Brain microvascular endothelial cell (primary cell): ENCODE data around the gene FNDC4.

Experiments
- DNase-seq: peaks from one replicate; pipeline ENCODE4 v3.0.0-alpha.2; 2020
- H3K27ac ChIP-seq: fragments of 250-450 bp; sonication (Bioruptor Pico); 2 replicates; pipeline ENCODE4 v1.5.1; 2020; ENCODE audit warnings: mild to moderate bottlenecking, moderate library complexity
- H3K27me3 ChIP-seq: fragments of 250-450 bp; sonication (Bioruptor Pico); replicated peaks from 2 replicates; pipeline ENCODE4 v1.5.1; 2020; ENCODE audit warnings: mild to moderate bottlenecking
- H3K36me3 ChIP-seq: fragments of 250-450 bp; sonication (Bioruptor Pico); replicated peaks from 2 replicates; pipeline ENCODE4 v1.5.1; 2020; ENCODE audit warnings: mild to moderate bottlenecking
- H3K4me3 ChIP-seq: 2 replicates; pipeline ENCODE4 v1.5.1; 2011; ENCODE audit warnings: low read depth, mild to moderate bottlenecking, control low read depth, low read length, moderate library complexity
- CTCF ChIP-seq: IDR thresholded peaks from 2 replicates; pipeline ENCODE4 v1.5.1; 2011; ENCODE audit warnings: low read depth, mild to moderate bottlenecking, moderate library complexity, low read length, control low read depth, inconsistent platforms; ENCODE audit errors: missing control alignments
- in situ Hi-C: cut with HindIII; loops from 2 replicates; pipeline ENCODE4 v1.10.0; 2017; ENCODE audit warnings: low sequenced_read_pairs, low pct_ligation_motif_present

The FNDC4 gene

GRCh38 chr2:27527182-27527581 lies 32.2 kb upstream of the FNDC4 start:
- TF ChIP-seq CTCF, result no peak
- Histone ChIP-seq H3K27me3 (no peaks in the 10 kb centered on the region), H3K4me3 (no peak overlapping the region), H3K36me3 (no peaks in the 10 kb centered on the region), H3K27ac (no peak overlapping the region)
- in situ Hi-C loops, result no loop called here
- peak; percentile 17 for DNase-seq

- Histone ChIP-seq H3K36me3 (no peaks in the 10 kb centered on the region), H3K4me3 (no peak overlapping the region), H3K27ac (no peak overlapping the region), H3K27me3 (no peaks in the 10 kb centered on the region)
- in situ Hi-C loops, result no loop called here
- no peak for TF ChIP-seq CTCF
- DNase-seq, result no peak
Observed at GRCh38 chr2:27522400-27522945, 27.5 kb upstream of the FNDC4 start.

GRCh38 chr2:27520316-27520715 lies 25.3 kb upstream of the FNDC4 start:
- Histone ChIP-seq H3K27ac (no peak overlapping the region), H3K36me3 (no peaks in the 10 kb centered on the region), H3K4me3 (no peak overlapping the region), H3K27me3 (no peaks in the 10 kb centered on the region)
- TF ChIP-seq CTCF, result no peak
- no peak for DNase-seq
- in situ Hi-C loops, result no loop called here

- no peak for DNase-seq
- no peaks in the 10 kb centered on the region for H3K36me3 ChIP-seq
- no peak for TF ChIP-seq CTCF
- in situ Hi-C loops, result no loop called here
- H3K4me3 ChIP-seq, result no peak overlapping the region
- H3K27ac ChIP-seq, result no peak overlapping the region
- no peaks in the 10 kb centered on the region for H3K27me3 ChIP-seq
Observed at GRCh38 chr2:27518782-27519113, 23.7 kb upstream of the FNDC4 start.

- DNase-seq, result no peak
Observed at GRCh38 chr2:27518113-27518781, 23.2 kb upstream of the FNDC4 start.

More at GRCh38 chr2:27518113-27518781, 23.2 kb upstream of the FNDC4 start:
- in situ Hi-C loops, result no loop called here
- no peaks in the 10 kb centered on the region for H3K27me3 ChIP-seq
- no peaks in the 10 kb centered on the region for H3K36me3 ChIP-seq
- no peak overlapping the region for H3K4me3 ChIP-seq
- no peak for TF ChIP-seq CTCF
- H3K27ac ChIP-seq, result no peak overlapping the region
